Prostate gland (tissue), 2 donors: ENCODE data around the gene U2AF2. TPM values are rescaled to one million over a fixed set of nuclear protein-coding genes. Genes with fewer than 3 reads are reported as not detected.

Source experiments
- DNase-seq: peaks from one replicate; pipeline ENCODE4 v3.0.0-alpha.2; 2019; ENCODE audit warnings: low spot score
- H3K27ac ChIP-seq, 2 donors: fragments of 200-600 bp; sonication (generic); 2 replicates each; pipeline ENCODE4 v1.5.1; 2017 to 2019
- H3K27me3 ChIP-seq: fragments of 200-600 bp; sonication (generic); replicated peaks from 2 replicates; pipeline ENCODE4 v1.5.1; 2019; ENCODE audit not compliant: insufficient read depth
- H3K36me3 ChIP-seq, 2 donors: fragments of 200-600 bp; sonication (generic); 1 replicate in 1 of 2; 2 replicates in 1 of 2; pipeline versions ENCODE4 v1.5.1 to v1.8.1; 2017 to 2019
- H3K4me1 ChIP-seq: fragments of 200-600 bp; sonication (generic); replicated peaks from 2 replicates; pipeline ENCODE4 v1.5.1; 2019
- H3K4me3 ChIP-seq, 2 donors: fragments of 200-600 bp; sonication (generic); 2 replicates each; pipeline ENCODE4 v1.5.1; 2017 to 2019
- H3K9me3 ChIP-seq: fragments of 200-600 bp; sonication (generic); 2 replicates; pipeline ENCODE4 v1.5.1; 2017
- CTCF ChIP-seq, 4 experiments: fragments of 200-600 bp in 2 of 4; fragments of 450-650 bp in 2 of 4; sonication (generic) in 2 of 4; IDR thresholded peaks; 1 replicate in 3 of 4; 2 replicates in 1 of 4; pipeline ENCODE4 v1.5.1; 2016 to 2019; ENCODE audit warnings: antibody characterized with exemption in 4 of 4, mild to moderate bottlenecking in 2 of 4, moderate library complexity in 2 of 4
- POLR2A ChIP-seq: fragments of 450-650 bp; IDR thresholded peaks from one replicate; pipeline ENCODE4 v1.6.1; 2016; ENCODE audit warnings: antibody characterized with exemption, mild to moderate bottlenecking
- POLR2AphosphoS5 ChIP-seq: sonication (generic); formaldehyde crosslinking; IDR thresholded peaks from one replicate; pipeline ENCODE4 v1.6.1; 2017; ENCODE audit warnings: antibody characterized with exemption
- WGBS: methylation state at CpG from one replicate; pipeline ENCODE4 v1.1.5; 2018; 5-methylcytosine and 5-hydroxymethylcytosine counted together
- intact Hi-C: fragments of 100-400 bp; cut with DNase I; formaldehyde crosslinking; loops from one replicate; pipeline ENCODE4 v1.14.2; 2022
- small RNA-seq, 2 donors: library from RNA; depleted of rRNA; stranded (forward); fragments of <200 nt; gene quantifications; one replicate each; pipeline ENCODE3, GENCODE V24; 2016
- total RNA-seq, 2 donors: library from RNA; depleted of rRNA; stranded (reverse); fragments of >200 nt; gene quantifications; one replicate each; pipeline ENCODE4 v1.1.0, GENCODE V29; 2016

U2AF2 gene
- total RNA-seq, 2 donors from 2014 or later, result 99.2 to 224 TPM

DNA sequence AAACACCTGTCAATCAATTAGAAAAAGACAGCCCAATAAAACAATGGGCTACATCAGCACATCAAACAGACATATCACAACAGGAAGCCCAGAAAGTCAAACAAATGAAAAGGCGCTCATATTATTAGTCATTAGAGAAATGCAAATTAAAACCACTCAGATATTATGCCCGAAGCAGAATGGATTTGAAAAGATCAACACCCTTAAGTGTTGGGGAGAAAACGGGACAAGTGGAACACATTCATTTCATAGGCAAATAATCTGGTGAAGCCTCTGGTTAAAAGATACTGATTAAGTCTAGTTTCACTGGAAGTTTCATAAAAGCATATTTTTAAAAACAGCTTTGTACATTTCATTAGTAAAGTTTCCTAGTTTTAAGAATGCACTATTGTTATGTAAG lies 66.0 kb downstream of the U2AF2 start:
- H3K4me3 ChIP-seq, result no peak overlapping the region
- no peaks in the 10 kb centered on the region for H3K4me1 ChIP-seq
- H3K27me3 ChIP-seq, result no peaks in the 10 kb centered on the region
- intact Hi-C loops, result no loop called here
- no peaks in the 10 kb centered on the region for H3K36me3 ChIP-seq
- no peak for DNase-seq
- TF ChIP-seq POLR2A, result no peak
- no peak for TF ChIP-seq POLR2AphosphoS5
- TF ChIP-seq CTCF (IDR thresholded peaks at IDR 0.05), result no peak
- WGBS, result 89% methylated on average over 3 of the region's 3 CpGs
- H3K27ac ChIP-seq, result no peak overlapping the region
- no peaks in the 10 kb centered on the region for H3K9me3 ChIP-seq

DNA sequence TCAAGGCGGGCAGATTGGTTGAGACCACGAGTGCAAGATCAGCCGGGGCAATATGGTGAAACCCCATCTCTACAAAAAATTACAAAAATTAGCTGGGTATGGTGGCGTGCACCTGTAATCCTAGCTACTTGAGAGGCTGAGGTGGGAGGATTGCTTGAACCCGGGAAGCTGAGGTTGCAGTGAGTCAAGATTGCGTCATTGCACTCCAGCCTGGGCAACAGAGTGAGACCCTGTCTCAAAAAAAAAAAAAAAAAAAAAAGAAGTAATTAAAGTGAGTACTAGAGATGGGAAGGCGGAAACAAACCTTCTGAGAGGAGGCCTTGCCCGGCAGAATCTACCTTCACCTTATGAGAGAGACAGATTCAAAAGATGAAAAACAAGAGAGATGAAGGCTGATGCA lies 68.7 kb downstream of the U2AF2 start:
- 80% methylated on average over 8 of the region's 8 CpGs for WGBS

More for the DNA sequence above, 68.7 kb downstream of the U2AF2 start:
- TF ChIP-seq POLR2A (no peak), CTCF (IDR thresholded peaks at IDR 0.05) (no peak), POLR2AphosphoS5 (no peak)
- no peak overlapping the region for H3K27ac ChIP-seq
- H3K27me3 ChIP-seq, result no peaks in the 10 kb centered on the region
- H3K4me3 ChIP-seq, result no peak overlapping the region
- no peaks in the 10 kb centered on the region for H3K9me3 ChIP-seq
- DNase-seq, result no peak
- intact Hi-C loops, result no loop called here
- H3K36me3 ChIP-seq, result no peaks in the 10 kb centered on the region
- no peaks in the 10 kb centered on the region for H3K4me1 ChIP-seq

Small RNA genes within 50 kb of the gene (small RNA-seq; reads per million reads assigned to genes)
- 0 reads per million in 2 donors for gene AC010525.2

Other genes starting within 250 kb of the U2AF2 start
- gene UBE2S, start 247.2 kb upstream of the U2AF2 start, total RNA-seq, result 10 to 100 TPM; 10.3 to 49.9 TPM
- not detected for gene SHISA7, start 211.7 kb upstream of the U2AF2 start, total RNA-seq
- gene ISOC2, start 193.4 kb upstream of the U2AF2 start, total RNA-seq, result 100 to 1,000 TPM in 1 of 2 donors, 10 to 100 TPM in 1; 85.1 to 117 TPM
- not detected for gene C19orf85, start 190.3 kb upstream of the U2AF2 start, total RNA-seq
- 10 to 100 TPM; 10.9 to 66.4 TPM for gene ZNF628, start 178.4 kb upstream of the U2AF2 start, total RNA-seq
- 10 to 100 TPM; 10.8 to 19.8 TPM for gene NAT14, start 169.8 kb upstream of the U2AF2 start, total RNA-seq
- gene SSC5D, start 166.6 kb upstream of the U2AF2 start, total RNA-seq, result 1 to 10 TPM; 5.6 to 8.6 TPM
- not detected for gene SBK2, start 117.9 kb upstream of the U2AF2 start, total RNA-seq
- gene SBK3, start 109.5 kb upstream of the U2AF2 start, total RNA-seq, result under 1 TPM; 0.23 to 0.74 TPM
- 10 to 100 TPM in 1 of 2 donors, 1 to 10 TPM in 1; 8.7 to 10.8 TPM for gene ZNF579, start 74.2 kb upstream of the U2AF2 start, total RNA-seq
- 10 to 100 TPM; 14.8 to 16.4 TPM for gene FIZ1, start 55.5 kb upstream of the U2AF2 start, total RNA-seq
- gene ZNF524, start 54.7 kb upstream of the U2AF2 start, total RNA-seq, result 10 to 100 TPM; 30.2 to 54.8 TPM
- 10 to 100 TPM; 18.4 to 21.0 TPM for gene ZNF865, start 49.4 kb upstream of the U2AF2 start, total RNA-seq
- gene ZNF784, start 30.5 kb upstream of the U2AF2 start, total RNA-seq, result 10 to 100 TPM in 1 of 2 donors, 1 to 10 TPM in 1; 8.9 to 17.2 TPM
- 10 to 100 TPM; 49.7 to 70.5 TPM for gene ZNF580, start 14.0 kb upstream of the U2AF2 start, total RNA-seq
- 10 to 100 TPM; 19.7 to 20.6 TPM for gene ZNF581, start 11.4 kb upstream of the U2AF2 start, total RNA-seq
- gene CCDC106, start 6.8 kb upstream of the U2AF2 start, total RNA-seq, result 10 to 100 TPM; 17.7 to 70.2 TPM
- gene EPN1, start 20.2 kb downstream of the U2AF2 start, total RNA-seq, result 100 to 1,000 TPM; 160 to 345 TPM
- 1 to 10 TPM in 1 of 2 donors, not detected in 1; 4.0 TPM for gene NLRP9, start 83.4 kb downstream of the U2AF2 start, total RNA-seq
- gene RFPL4A, start 104.1 kb downstream of the U2AF2 start, total RNA-seq, result under 1 TPM in 1 of 2 donors, not detected in 1; 0.80 TPM
- gene RFPL4AL1, start 114.1 kb downstream of the U2AF2 start, total RNA-seq, result not detected
- 1 to 10 TPM in 1 of 2 donors, not detected in 1; 1.5 TPM for gene NLRP11, start 177.0 kb downstream of the U2AF2 start, total RNA-seq
- 1 to 10 TPM in 1 of 2 donors, not detected in 1; 5.1 TPM for gene NLRP4, start 181.5 kb downstream of the U2AF2 start, total RNA-seq